NCI-H446 treated with DMSO at 0.1 percent for 48 hours (cell line): ENCODE results near the gene ALDOA.
A peak's percentile ranks its signal among the peaks of the same experiment; 100 is the strongest.

ENCODE experiments used
- DNase-seq: peaks from one replicate; lab custom pipeline; 2025; lab: John Stamatoyannopoulos, UW

The ALDOA gene

GRCh38 chr16:30041841-30042240 lies 23.7 kb upstream of the ALDOA start:
- DNase-seq, result no peak

GRCh38 chr16:30046178-30046577 lies 19.4 kb upstream of the ALDOA start:
- no peak for DNase-seq

DNA sequence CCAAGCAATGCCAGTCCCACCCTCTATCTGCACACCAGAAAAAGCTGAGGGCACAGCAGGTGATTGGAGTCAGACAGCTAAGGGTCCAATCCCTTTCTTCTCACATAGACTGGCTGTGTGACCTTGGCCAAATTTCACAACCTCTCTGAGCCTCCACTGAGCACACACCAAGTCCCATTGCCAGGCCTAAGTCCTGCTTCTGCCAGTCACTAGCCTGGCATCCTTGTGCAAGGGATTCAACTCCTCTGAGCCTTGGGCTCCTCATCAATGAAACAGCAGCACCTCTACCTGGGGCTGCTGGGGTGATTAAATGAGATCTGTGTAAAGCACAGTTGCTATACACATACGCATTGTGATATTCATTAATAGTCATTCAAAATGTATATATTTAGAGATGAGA lies 19.0 kb upstream of the ALDOA start:
- no peak for DNase-seq

GRCh38 chr16:30049871-30050270 lies 15.7 kb upstream of the ALDOA start:
- DNase-seq, result no peak

GRCh38 chr16:30051518-30051917 lies 14.0 kb upstream of the ALDOA start:
- DNase-seq, result no peak

DNA sequence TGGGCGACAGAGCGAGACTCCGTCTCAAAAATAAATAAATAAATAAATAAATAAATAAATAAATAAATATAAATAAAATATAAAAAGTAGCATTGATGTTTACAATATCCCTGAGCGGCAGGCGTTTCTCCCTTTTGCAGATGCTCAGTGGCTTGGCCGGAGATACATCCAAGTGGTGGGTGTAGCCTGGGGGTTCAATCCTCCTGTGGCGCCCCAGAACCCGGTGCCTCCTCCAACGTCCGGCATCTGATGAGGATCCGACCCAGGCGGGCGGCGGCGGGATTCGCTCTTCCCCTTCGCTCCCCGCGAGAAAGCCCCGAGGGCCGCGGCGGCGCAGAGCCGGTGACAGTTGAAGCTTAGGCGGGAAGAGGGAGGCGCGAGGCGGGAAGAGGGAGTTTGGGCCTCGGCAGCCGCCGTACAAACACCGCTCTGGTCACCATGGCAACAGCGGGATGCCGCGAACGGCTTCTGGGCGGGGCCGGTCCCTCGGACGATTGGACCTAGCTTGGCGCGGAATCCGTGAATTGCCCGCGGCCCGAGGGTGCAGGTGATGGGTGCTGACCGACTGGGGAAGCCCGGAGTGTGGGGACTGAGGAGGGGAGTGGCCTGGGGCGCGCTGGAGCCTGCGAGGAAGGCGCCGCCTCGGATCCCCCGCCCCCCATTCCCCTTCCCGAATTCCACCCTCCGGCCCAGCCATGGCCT lies 12.7 kb upstream of the ALDOA start:
- peak; percentile 77 for DNase-seq

GRCh38 chr16:30053376-30054015 lies 12.1 kb upstream of the ALDOA start:
- DNase-seq, result no peak

DNA sequence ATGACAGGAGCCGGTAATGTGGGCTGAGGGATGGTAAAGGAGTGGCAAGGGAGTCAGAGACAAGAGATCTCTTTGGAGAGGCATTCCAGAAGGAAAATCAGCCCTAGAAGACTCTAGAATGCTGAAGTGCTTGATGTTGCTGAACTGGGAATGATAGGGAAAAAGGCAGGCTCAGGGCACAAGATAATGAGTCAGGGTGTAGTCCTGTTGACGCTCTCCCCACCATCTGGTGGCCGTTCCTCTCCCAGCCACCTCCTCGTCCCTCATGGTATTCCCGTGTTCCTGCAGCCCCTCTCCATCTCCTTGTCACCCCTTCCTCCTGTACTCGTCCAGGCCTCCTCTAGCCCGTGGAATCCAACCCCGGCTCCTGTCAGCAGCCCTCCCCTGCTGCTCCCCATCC lies 11.1 kb upstream of the ALDOA start:
- no peak for DNase-seq

- no peak for DNase-seq
Measured at GRCh38 chr16:30054959-30055553, 10.5 kb upstream of the ALDOA start.

- DNase-seq, result no peak
Measured at GRCh38 chr16:30060346-30060745, 5.2 kb upstream of the ALDOA start.

GRCh38 chr16:30060836-30061554 lies 4.6 kb upstream of the ALDOA start:
- DNase-seq, result no peak

- no peak for DNase-seq
Measured at GRCh38 chr16:30063278-30063892, 2.2 kb upstream of the ALDOA start.

DNA sequence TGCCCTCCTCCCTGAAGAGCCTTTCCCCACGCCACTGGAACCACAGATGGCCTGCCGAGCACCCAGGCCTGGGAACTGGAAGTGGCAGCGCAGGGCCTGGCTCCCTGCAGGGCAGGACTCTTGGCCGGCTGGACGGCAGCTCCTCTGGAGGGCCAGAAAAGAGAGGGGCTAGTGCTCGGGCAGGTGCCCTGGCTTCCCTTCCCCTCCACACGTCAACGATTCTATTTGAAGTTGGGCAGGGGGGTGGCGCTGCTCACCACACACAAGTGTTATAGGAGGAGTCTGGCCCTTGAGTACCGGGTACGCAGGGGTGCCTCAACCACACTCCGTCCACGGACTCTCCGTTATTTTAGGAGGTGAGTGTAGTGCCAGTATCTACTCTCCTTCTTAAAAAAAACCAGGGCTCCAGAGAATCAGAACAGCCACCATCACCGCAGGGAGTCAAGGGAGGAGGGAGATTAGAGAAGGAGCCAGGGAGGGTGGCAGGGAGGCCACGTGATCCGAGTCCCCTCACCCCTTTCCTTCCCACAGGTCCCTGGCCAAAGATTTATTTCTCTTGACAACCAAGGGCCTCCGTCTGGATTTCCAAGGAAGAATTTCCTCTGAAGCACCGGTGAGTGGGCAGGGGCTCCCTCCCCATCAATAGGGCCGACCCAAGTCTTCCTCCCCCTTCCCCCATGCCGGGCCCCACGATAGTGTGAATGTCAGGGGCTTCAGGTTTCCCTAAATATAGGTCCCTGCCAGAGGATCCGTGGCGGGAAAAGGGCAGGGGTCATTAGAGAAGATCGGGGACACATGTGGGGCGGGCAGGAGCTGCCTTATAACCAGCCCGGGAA lies 1.4 kb upstream of the ALDOA start:
- DNase-seq, result peak; percentile 52

DNA sequence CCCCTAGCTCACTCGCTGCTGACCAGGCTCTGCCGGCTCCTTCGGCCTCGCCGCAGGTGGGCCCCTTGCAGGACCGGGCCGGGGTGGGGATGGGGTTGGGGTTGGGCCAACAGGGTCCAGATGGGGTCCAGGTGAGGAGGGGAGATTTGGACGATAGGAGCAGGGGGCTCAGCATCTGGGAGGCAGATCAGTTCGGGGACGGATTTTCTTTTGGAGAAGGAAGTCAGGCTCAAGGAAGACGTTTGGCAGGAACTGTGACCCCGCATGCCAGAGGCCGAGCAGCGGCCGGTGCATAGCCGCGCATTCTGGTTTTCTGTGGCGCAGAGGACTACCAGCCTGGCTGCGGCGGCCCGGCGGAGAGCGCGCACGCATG lies 845 bp upstream of the ALDOA start:
- no peak for DNase-seq

DNA sequence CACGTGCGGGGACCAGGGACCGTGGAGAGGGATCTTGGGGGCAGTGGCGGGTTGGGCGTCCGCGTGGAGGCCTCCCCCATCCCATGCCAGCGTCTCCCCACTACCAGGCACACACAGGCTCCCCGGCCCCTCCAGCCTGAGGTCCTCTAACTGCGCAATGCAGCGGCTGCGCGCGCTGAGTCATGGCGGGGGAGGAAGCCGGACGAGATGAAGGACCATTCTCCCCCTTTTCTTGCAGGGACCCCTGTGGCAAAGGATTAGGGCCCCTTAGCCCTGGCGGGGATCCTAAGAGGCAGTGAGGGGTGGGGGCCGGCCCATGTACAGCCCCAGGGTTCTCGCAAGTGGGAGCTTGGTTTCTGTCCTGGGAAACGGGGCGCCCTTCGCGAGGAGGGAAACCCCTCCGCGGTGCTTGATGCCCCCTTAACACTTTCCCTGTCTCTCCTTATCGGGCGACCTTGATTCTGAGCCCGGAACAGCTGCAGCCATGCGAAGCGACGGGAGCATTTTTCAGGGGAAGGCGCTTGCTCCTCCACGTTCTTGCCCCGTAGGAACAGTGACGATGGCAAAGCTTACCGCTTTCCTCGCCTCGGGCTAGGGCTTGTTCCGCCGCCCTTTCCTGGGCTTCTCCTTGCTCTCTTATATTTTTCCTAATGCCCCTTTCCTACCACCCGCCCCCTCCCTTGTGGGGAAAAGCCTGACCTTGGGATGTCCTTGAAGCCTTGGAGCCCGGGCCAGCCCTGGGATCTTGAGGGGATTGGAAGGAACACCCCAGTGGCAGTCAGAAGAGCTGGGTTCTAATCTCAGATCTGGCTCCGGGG lies 592 bp downstream of the ALDOA start:
- no peak for DNase-seq

DNA sequence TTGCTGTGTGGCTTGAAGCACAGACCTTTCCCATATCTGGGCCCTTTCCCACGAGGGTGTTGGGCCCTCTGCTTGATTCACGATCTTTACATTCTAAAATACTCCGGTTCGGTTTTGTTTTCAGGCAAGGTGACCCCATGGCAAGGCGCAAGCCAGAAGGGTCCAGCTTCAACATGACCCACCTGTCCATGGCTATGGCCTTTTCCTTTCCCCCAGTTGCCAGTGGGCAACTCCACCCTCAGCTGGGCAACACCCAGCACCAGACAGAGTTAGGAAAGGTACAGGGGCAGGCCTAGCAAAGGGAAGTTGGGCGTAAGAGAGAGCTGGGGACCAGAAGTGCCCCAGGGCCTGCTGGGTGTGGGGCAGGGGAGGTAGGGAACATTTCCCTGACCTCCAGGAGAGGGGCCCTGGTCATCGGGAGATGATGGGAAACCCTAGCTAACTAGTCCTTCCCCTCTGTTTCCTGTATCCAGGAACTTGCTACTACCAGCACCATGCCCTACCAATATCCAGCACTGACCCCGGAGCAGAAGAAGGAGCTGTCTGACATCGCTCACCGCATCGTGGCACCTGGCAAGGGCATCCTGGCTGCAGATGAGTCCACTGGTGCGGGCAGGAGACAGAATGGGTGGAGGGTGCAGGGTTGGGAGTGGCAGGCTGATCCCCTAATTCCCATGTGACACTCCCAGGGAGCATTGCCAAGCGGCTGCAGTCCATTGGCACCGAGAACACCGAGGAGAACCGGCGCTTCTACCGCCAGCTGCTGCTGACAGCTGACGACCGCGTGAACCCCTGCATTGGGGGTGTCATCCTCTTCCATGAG lies 1.4 kb downstream of the ALDOA start:
- DNase-seq, result no peak

GRCh38 chr16:30067584-30067916 lies 2.0 kb downstream of the ALDOA start:
- DNase-seq, result no peak

DNA sequence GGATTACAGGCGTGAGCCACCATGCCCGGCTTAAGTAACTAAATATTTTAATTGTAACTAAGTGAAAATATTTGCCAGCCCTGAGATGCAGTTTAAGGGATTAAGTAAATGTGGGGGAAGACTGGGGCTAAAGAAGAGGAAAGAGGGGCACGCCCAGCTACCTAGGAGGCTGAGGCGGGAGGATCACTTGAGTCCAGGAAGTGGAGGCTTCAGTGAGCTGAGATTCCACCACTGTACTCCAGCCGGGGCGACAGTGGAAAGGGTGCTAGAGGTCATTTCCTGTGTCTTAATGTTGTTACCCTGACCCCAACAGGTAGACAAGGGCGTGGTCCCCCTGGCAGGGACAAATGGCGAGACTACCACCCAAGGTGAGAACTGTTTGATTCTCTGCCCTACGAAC lies 2.8 kb downstream of the ALDOA start:
- DNase-seq, result no peak

DNA sequence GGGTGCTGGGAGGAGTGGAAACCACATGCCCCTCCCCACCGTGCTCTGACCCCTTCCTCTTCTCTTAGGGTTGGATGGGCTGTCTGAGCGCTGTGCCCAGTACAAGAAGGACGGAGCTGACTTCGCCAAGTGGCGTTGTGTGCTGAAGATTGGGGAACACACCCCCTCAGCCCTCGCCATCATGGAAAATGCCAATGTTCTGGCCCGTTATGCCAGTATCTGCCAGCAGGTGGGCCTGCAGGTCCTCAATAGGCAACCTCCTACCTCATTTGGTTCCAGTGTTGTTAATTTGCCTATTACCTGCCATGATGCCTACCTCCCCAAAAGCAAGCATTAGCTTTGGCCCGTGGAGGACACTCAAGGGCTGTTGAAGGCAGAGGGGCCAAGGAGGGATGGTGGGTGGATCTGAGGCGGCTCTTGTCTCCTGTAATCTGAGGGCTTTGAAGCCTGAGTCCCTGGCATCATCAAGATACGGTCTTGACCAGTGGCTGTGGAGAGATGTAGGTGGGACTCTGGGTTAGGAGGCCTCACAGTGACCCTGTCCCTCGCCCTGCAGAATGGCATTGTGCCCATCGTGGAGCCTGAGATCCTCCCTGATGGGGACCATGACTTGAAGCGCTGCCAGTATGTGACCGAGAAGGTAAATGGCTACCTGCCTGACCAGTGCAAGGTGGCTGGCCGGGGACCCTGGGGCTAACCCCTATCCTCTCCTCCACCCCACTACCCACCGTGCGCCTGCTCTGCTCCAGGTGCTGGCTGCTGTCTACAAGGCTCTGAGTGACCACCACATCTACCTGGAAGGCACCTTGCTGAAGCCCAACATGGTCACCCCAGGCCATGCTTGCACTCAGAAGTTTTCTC lies 3.4 kb downstream of the ALDOA start:
- DNase-seq, result no peak
